GM20000 (cell line): ENCODE data around the gene NOS1AP.
"Not testable (repeated sequence)": the region's sequence is repeated elsewhere in the genome, so short reads cannot be mapped to it uniquely, and the experiment has no call there.

Source experiments
- DNase-seq: peaks from one replicate; pipeline ENCODE4 v3.0.0; 2012; ENCODE audit warnings: low spot score
- CTCF ChIP-seq: IDR thresholded peaks from 2 replicates; pipeline ENCODE4 v1.5.1; 2012; ENCODE audit warnings: mild to moderate bottlenecking, control low read depth; ENCODE audit errors: extremely low read depth, missing control alignments

The NOS1AP gene

GRCh38 chr1:162080472-162081015 is 11.1 kb downstream of the NOS1AP start:
- DNase-seq, result no peak

GRCh38 chr1:162081316-162081715 is 11.8 kb downstream of the NOS1AP start:
- TF ChIP-seq CTCF, result no peak
- DNase-seq, result no peak

More at GRCh38 chr1:162080472-162081015, 11.1 kb downstream of the NOS1AP start:
- no peak for TF ChIP-seq CTCF

DNA sequence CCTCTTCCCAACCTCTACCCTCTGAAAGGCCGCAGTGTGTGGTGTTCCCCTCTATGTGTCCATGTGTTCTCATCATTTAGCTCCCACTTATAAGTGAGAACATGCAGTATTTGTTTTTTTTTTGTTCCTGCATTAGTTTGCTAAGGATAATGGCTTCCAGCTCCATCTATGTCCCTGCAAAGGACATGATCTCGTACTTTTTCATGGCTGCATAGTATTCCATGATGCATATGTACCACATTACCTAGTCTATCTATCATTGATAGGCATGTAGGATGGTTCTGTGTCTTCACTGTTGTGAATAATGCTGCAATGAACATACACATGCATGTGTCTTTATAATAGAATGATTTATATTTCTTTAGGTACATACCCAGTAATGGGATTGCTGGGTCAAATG is 12.6 kb downstream of the NOS1AP start:
- DNase-seq, result not testable (repeated sequence)

- TF ChIP-seq CTCF, result no peak
Observed at GRCh38 chr1:162083273-162083672, 13.8 kb downstream of the NOS1AP start.

DNA sequence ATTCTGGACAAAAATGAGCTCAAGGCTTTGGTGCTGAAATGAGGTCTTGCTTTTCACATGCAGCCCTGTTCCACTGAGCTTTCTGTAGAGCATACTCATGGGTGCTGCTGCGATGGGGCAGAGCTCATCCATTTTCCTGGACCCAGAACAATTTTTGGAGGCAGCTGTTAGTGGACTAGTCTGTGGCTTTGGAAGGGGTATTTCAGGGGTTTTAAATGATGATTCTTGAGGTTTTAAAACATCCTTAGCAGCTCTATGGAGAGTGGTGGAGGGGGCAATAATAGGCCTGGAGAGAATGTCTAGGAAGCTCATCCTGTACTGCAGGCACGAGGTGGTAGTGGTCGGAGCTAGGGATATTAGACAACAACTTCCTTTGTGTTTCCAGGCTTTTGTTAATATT is 16.5 kb downstream of the NOS1AP start:
- no peak for DNase-seq
- no peak for TF ChIP-seq CTCF

More at GRCh38 chr1:162083273-162083672, 13.8 kb downstream of the NOS1AP start:
- no peak for DNase-seq

- no peak for DNase-seq
- TF ChIP-seq CTCF, result no peak
Observed at GRCh38 chr1:162087111-162087510, 17.6 kb downstream of the NOS1AP start.

DNA sequence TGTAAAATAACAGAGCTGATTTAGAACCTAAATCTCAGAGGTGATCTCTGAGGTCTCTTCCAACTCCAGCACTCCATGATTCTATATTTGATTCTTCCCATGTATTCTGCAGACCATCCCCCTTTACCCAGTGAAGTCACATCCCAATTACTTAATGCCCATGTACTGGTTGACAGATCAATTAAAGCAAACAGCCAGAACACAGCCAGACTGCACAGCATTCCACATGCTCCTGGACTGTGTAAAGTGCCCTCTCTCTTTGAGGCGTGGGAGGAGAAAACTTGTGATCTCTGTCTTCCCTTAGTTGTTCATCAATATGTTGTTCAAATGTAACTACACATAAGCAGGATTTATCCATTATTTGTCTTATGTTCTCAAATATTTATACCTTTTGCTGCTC is 18.1 kb downstream of the NOS1AP start:
- DNase-seq, result no peak

More for the DNA sequence above, 18.1 kb downstream of the NOS1AP start:
- no peak for TF ChIP-seq CTCF
